ENCODE data around the gene ADIPOQ.

DNA sequence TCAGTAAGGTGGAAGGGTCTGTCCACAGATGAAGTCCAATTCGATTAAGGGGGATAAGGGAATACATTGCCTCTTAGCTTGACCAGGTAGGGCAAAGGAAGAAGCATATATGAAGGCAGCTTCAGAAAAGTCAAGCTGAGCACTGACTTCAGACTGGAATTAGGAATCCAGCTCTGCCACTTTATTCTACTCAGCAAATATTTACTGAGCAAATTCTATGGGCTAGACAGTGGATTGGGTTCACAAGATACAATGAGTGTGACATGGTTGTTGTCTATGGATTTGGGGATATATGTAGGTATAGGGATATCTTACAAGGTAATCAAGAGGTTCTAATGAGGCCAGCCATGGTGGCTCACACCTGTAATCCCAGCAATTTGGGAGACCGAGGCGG lies 526 bp downstream of the ADIPOQ start:
- TF ChIP-seq, protein P1, sequence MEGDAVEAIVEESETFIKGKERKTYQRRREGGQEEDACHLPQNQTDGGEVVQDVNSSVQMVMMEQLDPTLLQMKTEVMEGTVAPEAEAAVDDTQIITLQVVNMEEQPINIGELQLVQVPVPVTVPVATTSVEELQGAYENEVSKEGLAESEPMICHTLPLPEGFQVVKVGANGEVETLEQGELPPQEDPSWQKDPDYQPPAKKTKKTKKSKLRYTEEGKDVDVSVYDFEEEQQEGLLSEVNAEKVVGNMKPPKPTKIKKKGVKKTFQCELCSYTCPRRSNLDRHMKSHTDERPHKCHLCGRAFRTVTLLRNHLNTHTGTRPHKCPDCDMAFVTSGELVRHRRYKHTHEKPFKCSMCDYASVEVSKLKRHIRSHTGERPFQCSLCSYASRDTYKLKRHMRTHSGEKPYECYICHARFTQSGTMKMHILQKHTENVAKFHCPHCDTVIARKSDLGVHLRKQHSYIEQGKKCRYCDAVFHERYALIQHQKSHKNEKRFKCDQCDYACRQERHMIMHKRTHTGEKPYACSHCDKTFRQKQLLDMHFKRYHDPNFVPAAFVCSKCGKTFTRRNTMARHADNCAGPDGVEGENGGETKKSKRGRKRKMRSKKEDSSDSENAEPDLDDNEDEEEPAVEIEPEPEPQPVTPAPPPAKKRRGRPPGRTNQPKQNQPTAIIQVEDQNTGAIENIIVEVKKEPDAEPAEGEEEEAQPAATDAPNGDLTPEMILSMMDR (IDR thresholded peaks at IDR 0.05), result no peak
- no peak for TF ChIP-seq EZH2 (IDR thresholded peaks at IDR 0.05)

Data from neural progenitor cell (in vitro differentiated cells).